ENCODE measurements around the gene SCLY. TPM values are rescaled to one million over a fixed set of nuclear protein-coding genes. Genes with fewer than 3 reads are reported as not detected.

SCLY gene
- total RNA-seq, 1 donor from 2014 or later = 8.7 TPM

GRCh38 chr2:238098901-238099713, 38.3 kb downstream of the SCLY start:
- no peak for DNase-seq

- DNase-seq = no peak
Measured at GRCh38 chr2:238099714-238100048, 38.9 kb downstream of the SCLY start.

GRCh38 chr2:238100049-238100820, 39.4 kb downstream of the SCLY start, which contains the start of gene ESPNL:
Gene ESPNL (plus strand): TSS chr2:238100340. CDS start chr2:238100420, 80 bp downstream.
- DNase-seq = no peak

GRCh38 chr2:238100821-238101771, 40.3 kb downstream of the SCLY start:
- no peak for DNase-seq

- no peak for DNase-seq
Measured at GRCh38 chr2:238101891-238102841, 41.4 kb downstream of the SCLY start.

GRCh38 chr2:238102865-238103264, 42.1 kb downstream of the SCLY start:
- DNase-seq = no peak

- no peak for DNase-seq
Measured at GRCh38 chr2:238103465-238104225, 42.8 kb downstream of the SCLY start.

GRCh38 chr2:238104226-238104690, 43.5 kb downstream of the SCLY start:
- DNase-seq = no peak

- no peak for DNase-seq
Measured at GRCh38 chr2:238104691-238105371, 44.0 kb downstream of the SCLY start.

GRCh38 chr2:238105506-238106338, 44.9 kb downstream of the SCLY start:
- no peak for DNase-seq

GRCh38 chr2:238106339-238106697, 45.5 kb downstream of the SCLY start:
- DNase-seq = no peak

- DNase-seq = no peak
Measured at GRCh38 chr2:238106698-238107524, 46.1 kb downstream of the SCLY start.

GRCh38 chr2:238107525-238108422, 47.0 kb downstream of the SCLY start:
- no peak for DNase-seq

GRCh38 chr2:238108423-238109183, 47.8 kb downstream of the SCLY start:
- DNase-seq = no peak

GRCh38 chr2:238113611-238114010, 52.8 kb downstream of the SCLY start:
- DNase-seq = no peak

GRCh38 chr2:238114331-238114841, 53.6 kb downstream of the SCLY start:
- no peak for DNase-seq

Data from skin of body (tissue), 2 donors.